ENCODE data around the gene RAMP1.
"Not testable (repeated sequence)": the region's sequence is repeated elsewhere in the genome, so short reads cannot be mapped to it uniquely, and the experiment has no call there.

The RAMP1 gene

GRCh38 chr2:237921967-237922492, 62.6 kb downstream of the RAMP1 start:
- DNase-seq, result no peak

GRCh38 chr2:237922641-237923361, 63.4 kb downstream of the RAMP1 start:
- DNase-seq, result no peak

GRCh38 chr2:237923481-237924163, 64.2 kb downstream of the RAMP1 start:
- peak; percentile 86 for DNase-seq

- no peak for DNase-seq
These were observed 64.7 kb downstream of the RAMP1 start for GRCh38 chr2:237924164-237924534.

GRCh38 chr2:237927135-237927534, 67.7 kb downstream of the RAMP1 start:
- no peak for DNase-seq

GRCh38 chr2:237927986-237928385, 68.6 kb downstream of the RAMP1 start:
- DNase-seq, result no peak

- no peak for DNase-seq
These were observed 70.6 kb downstream of the RAMP1 start for GRCh38 chr2:237929979-237930378.

GRCh38 chr2:237931205-237931721, 71.8 kb downstream of the RAMP1 start:
- DNase-seq, result no peak

GRCh38 chr2:237932731-237933131, 73.3 kb downstream of the RAMP1 start:
- DNase-seq, result no peak

- DNase-seq, result no peak
These were observed 74.8 kb downstream of the RAMP1 start for GRCh38 chr2:237934186-237934585.

- no peak for DNase-seq
These were observed 76.5 kb downstream of the RAMP1 start for GRCh38 chr2:237935740-237936452.

GRCh38 chr2:237939251-237939650, 79.8 kb downstream of the RAMP1 start:
- DNase-seq, result no peak

GRCh38 chr2:237940828-237941227, 81.4 kb downstream of the RAMP1 start:
- no peak for DNase-seq

- no peak for DNase-seq
These were observed 81.8 kb downstream of the RAMP1 start for GRCh38 chr2:237941239-237941638.

- DNase-seq, result no peak
These were observed 83.1 kb downstream of the RAMP1 start for GRCh38 chr2:237942513-237942899.

GRCh38 chr2:237943395-237944094, 84.1 kb downstream of the RAMP1 start:
- DNase-seq, result no peak

GRCh38 chr2:237944302-237944701, 84.9 kb downstream of the RAMP1 start:
- no peak for DNase-seq

GRCh38 chr2:237946423-237946822, 87.0 kb downstream of the RAMP1 start:
- DNase-seq, result no peak

- DNase-seq, result not testable (repeated sequence)
These were observed 91.9 kb downstream of the RAMP1 start for GRCh38 chr2:237951354-237951753.

GRCh38 chr2:237951878-237952277, 92.5 kb downstream of the RAMP1 start:
- no peak for DNase-seq

GRCh38 chr2:237952851-237953250, 93.4 kb downstream of the RAMP1 start:
- DNase-seq, result no peak

- no peak for DNase-seq
These were observed 96.4 kb downstream of the RAMP1 start for GRCh38 chr2:237955640-237956401.
